BJ (cell line): ENCODE measurements around the gene GNAI2. TPM values are rescaled to one million over a fixed set of nuclear protein-coding genes. Genes with fewer than 3 reads are reported as not detected.

ENCODE experiments used
- CTCF ChIA-PET: fragments of 350-600 bp; formaldehyde crosslinking; extraction: SDS; loops from one replicate; lab custom pipeline; 2021; ENCODE audit warnings: antibody characterized with exemption, inconsistent platforms; lab: Yijun Ruan, JAX
- POLR2A ChIA-PET: fragments of 300-600 bp; sonication (Branson Sonifier 250); formaldehyde crosslinking; extraction: SDS; loops from one replicate; lab custom pipeline; 2021; ENCODE audit warnings: antibody characterized with exemption; lab: Charles Lee
- DNase-seq: peaks from one replicate; pipeline ENCODE4 v3.0.0-alpha.2; 2011; ENCODE audit warnings: low read depth
- H3K27me3 ChIP-seq: 2 replicates; pipeline ENCODE4 v1.6.0; 2011; ENCODE audit warnings: low read length; ENCODE audit not compliant: control insufficient read depth, insufficient read depth
- H3K36me3 ChIP-seq: 2 replicates; pipeline ENCODE4 v1.5.1; 2011; ENCODE audit warnings: low read length; ENCODE audit not compliant: control insufficient read depth, insufficient read depth
- H3K4me3 ChIP-seq: 2 replicates; pipeline ENCODE4 v1.5.1; 2011; ENCODE audit warnings: low read depth, mild to moderate bottlenecking, control low read depth, low read length
- polyA plus RNA-seq: library from polyadenylated mRNA; depleted of rRNA; stranded (reverse); fragments of >200 nt; gene quantifications from 2 replicates; pipeline ENCODE4 v1.2.3, GENCODE V29; 2011
- TF ChIP-seq, protein P1 (sequence below): IDR thresholded peaks from 2 replicates; pipeline ENCODE4 v1.5.1; 2011; ENCODE audit warnings: low read depth, mild to moderate bottlenecking, control low read depth, inconsistent platforms, low read length, moderate library complexity; ENCODE audit not compliant: insufficient read depth

Gene GNAI2
- polyA plus RNA-seq, 1 experiment = 887 TPM

DNA sequence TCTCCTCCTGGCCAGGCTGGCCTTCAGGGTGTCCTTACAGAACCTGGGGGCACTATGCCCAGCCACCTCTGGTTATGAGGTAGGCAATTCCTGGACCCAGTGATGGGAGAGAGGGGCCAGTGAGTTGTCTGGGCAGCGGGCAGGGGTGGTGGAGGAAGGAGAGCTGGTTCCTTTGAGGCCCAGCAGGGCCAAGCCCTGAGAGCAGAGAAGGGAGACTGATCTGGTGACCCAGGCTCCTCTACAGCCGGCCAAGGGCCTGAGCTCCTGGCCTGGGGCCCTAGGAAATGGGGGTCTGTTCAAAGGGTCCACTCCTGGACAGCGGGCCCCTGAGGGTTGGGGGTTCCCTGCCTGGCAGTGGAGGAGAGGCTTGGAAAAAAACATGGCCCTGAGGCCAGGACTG is 23.0 kb upstream of the GNAI2 start:
- 0 out of 2 replicates have a peak, but pooled peaks cover 3% of the 10 kb centered on the region for H3K27me3 ChIP-seq
- TF ChIP-seq, protein P1, sequence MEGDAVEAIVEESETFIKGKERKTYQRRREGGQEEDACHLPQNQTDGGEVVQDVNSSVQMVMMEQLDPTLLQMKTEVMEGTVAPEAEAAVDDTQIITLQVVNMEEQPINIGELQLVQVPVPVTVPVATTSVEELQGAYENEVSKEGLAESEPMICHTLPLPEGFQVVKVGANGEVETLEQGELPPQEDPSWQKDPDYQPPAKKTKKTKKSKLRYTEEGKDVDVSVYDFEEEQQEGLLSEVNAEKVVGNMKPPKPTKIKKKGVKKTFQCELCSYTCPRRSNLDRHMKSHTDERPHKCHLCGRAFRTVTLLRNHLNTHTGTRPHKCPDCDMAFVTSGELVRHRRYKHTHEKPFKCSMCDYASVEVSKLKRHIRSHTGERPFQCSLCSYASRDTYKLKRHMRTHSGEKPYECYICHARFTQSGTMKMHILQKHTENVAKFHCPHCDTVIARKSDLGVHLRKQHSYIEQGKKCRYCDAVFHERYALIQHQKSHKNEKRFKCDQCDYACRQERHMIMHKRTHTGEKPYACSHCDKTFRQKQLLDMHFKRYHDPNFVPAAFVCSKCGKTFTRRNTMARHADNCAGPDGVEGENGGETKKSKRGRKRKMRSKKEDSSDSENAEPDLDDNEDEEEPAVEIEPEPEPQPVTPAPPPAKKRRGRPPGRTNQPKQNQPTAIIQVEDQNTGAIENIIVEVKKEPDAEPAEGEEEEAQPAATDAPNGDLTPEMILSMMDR = no peak
- no peak overlapping the region for H3K4me3 ChIP-seq
- CTCF ChIA-PET = interaction anchor here (1.3 to 6.4 kb wide), 5 partner anchors 8 to 47 kb away, joined by 3 to 81 read pairs (median 14); no protein-coding TSS in a partner anchor
- POLR2A ChIA-PET = no interaction called here
- no peak for DNase-seq
- no peaks in the 10 kb centered on the region for H3K36me3 ChIP-seq

DNA sequence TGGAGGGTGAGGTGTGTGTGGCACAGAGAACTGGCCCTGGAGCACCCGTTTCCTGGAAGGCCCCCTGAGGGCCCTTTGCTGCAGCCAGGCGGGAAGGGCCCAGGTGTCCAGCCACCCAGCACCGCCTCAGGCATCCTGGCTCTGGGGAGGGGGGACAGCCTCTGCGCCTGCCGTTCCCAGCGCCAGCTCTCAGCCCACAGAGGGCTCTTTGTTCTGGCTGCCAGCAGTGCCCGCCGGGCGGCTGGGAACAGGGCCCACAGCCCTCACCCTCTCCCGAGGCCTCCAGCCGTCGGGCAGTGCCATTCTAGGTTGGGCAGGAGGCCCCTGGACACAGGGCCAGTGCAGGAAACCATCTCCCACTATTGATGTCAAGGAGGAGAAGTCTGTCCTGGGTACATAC is 22.6 kb upstream of the GNAI2 start:
- H3K27me3 ChIP-seq = 0 out of 2 replicates have a peak, but pooled peaks cover 3% of the 10 kb centered on the region
- POLR2A ChIA-PET = no interaction called here
- TF ChIP-seq, protein P1 = no peak
- CTCF ChIA-PET = interaction anchor here (1.2 to 17.7 kb wide), 6 partner anchors 12 to 47 kb away, joined by 3 to 378 read pairs (median 26); partner anchors contain the start of gene GNAT1
- H3K4me3 ChIP-seq = no peak overlapping the region
- DNase-seq = no peak
- H3K36me3 ChIP-seq = no peaks in the 10 kb centered on the region

DNA sequence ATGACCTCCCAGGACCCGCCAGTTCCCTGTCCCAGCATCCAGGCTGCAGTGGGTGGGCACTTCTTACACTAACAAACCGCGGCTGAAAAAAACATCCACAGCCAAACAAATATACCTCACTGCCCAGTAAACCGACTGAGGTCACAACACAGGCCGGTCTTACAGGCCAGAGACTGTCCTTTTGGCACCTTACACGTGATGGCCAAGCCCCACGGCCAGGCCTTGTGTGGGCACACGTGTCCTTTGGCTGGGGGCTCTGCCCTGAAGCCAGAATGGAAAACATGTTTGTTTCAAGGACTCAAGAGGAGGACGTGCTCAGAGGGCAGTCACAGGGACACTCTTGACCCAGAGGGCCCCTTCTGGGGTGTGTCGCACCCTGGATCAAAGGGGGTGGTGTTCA is 21.2 kb upstream of the GNAI2 start:
- CTCF ChIA-PET = interaction anchor here (1.7 to 17.7 kb wide), 3 partner anchors 12 to 22 kb away, joined by 3 to 378 read pairs (median 48); partner anchors contain the start of gene GNAT1

DNA sequence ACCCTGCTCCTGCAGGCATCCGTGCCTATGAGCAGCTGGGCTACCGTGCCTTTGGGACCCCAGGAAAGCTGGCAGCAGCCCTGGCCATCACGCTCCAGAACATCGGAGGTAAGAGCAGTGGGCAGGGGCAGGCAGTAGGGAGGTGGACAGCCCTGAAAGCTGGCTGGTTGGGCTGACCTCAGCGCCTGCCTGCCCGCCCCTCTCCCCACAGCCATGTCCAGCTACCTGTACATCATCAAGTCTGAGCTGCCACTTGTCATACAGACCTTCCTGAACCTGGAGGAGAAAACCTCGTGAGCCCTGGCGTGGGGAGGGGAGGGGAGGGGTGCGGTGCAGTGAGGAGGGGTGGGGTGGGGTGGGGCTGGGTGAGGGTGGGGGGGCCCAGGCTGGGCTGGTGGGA is 20.5 kb upstream of the GNAI2 start:
- Histone ChIP-seq H3K36me3 (no peaks in the 10 kb centered on the region), H3K4me3 (no peak overlapping the region), H3K27me3 (0 out of 2 replicates have a peak, but pooled peaks cover 3% of the 10 kb centered on the region)
- POLR2A ChIA-PET = no interaction called here
- TF ChIP-seq, protein P1 = no peak
- CTCF ChIA-PET = interaction anchor here (0.5 to 17.7 kb wide), 4 partner anchors 11 to 182 kb away, joined by 3 to 378 read pairs (median 26); partner anchors contain the start of gene GNAT1
- DNase-seq = no peak

More for the DNA sequence above, 21.2 kb upstream of the GNAI2 start:
- TF ChIP-seq, protein P1 = no peak
- H3K27me3 ChIP-seq = 0 out of 2 replicates have a peak, but pooled peaks cover 3% of the 10 kb centered on the region
- no peaks in the 10 kb centered on the region for H3K36me3 ChIP-seq
- H3K4me3 ChIP-seq = no peak overlapping the region
- POLR2A ChIA-PET = no interaction called here
- no peak for DNase-seq

DNA sequence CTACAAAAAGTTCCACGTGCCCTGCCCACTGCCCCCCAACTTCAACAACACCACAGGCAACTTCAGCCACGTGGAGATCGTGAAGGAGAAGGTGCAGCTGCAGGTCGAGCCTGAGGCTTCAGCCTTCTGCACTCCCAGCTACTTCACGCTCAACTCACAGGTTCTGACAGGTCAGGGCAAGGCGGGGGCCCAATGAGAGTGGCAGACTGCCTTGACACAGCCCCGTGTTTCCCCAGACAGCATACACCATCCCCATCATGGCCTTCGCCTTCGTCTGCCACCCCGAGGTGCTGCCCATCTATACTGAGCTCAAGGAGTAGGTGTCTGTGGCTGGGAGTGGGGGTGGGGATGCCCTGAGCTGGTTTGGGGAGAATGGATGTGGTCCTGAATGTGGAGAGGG is 18.3 kb upstream of the GNAI2 start:
- Histone ChIP-seq H3K4me3 (no peak overlapping the region), H3K36me3 (no peaks in the 10 kb centered on the region), H3K27me3 (0 out of 2 replicates have a peak, but pooled peaks cover 3% of the 10 kb centered on the region)
- POLR2A ChIA-PET = no interaction called here
- TF ChIP-seq, protein P1 = no peak
- DNase-seq = no peak
- CTCF ChIA-PET = interaction anchor here (1.5 to 17.7 kb wide), 4 partner anchors 9 to 79 kb away, joined by 3 to 378 read pairs (median 26); partner anchors contain the start of gene GNAT1
